ENCODE results near the gene NPRL2. TPM values are rescaled to one million over a fixed set of nuclear protein-coding genes. Genes with fewer than 3 reads are reported as not detected.

The NPRL2 gene
- total RNA-seq, 1 donor from 2014 or later: 21.6 TPM

GRCh38 chr3:50383750-50384149, 33.2 kb upstream of the NPRL2 start:
- H3K9me3 ChIP-seq: no peaks in the 10 kb centered on the region
- no peak for ATAC-seq
- no peaks in the 10 kb centered on the region for H3K4me1 ChIP-seq
- intact Hi-C loops (cut with DNase I): no loop called here
- no peak overlapping the region for H3K27ac ChIP-seq
- DNase-seq: no peak
- no peaks in the 10 kb centered on the region for H3K27me3 ChIP-seq
- peaks cover 3% of the 10 kb centered on the region for H3K36me3 ChIP-seq
- TF ChIP-seq, protein P1, sequence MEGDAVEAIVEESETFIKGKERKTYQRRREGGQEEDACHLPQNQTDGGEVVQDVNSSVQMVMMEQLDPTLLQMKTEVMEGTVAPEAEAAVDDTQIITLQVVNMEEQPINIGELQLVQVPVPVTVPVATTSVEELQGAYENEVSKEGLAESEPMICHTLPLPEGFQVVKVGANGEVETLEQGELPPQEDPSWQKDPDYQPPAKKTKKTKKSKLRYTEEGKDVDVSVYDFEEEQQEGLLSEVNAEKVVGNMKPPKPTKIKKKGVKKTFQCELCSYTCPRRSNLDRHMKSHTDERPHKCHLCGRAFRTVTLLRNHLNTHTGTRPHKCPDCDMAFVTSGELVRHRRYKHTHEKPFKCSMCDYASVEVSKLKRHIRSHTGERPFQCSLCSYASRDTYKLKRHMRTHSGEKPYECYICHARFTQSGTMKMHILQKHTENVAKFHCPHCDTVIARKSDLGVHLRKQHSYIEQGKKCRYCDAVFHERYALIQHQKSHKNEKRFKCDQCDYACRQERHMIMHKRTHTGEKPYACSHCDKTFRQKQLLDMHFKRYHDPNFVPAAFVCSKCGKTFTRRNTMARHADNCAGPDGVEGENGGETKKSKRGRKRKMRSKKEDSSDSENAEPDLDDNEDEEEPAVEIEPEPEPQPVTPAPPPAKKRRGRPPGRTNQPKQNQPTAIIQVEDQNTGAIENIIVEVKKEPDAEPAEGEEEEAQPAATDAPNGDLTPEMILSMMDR (IDR thresholded peaks at IDR 0.05): no peak
- no peak overlapping the region for H3K4me3 ChIP-seq

DNA sequence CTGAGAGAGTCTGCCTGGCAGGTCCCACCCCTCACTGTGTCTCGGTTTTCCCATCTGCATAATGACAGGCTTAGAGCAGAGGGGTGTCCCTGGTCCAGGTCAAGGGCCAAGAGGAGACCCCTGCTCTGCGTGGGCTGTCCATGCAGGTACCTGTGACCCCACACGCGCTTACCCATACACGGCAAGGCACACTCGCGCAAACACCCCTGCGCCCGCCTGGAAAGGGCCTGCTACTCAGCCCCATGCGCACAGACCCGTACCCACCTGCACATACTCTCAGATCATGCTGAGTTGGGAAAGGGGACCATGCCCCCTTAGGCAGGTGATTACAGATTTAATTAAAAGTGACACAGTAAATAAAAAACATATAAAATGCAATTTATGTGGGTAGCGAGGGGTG, 32.1 kb upstream of the NPRL2 start:
- Histone ChIP-seq H3K9me3 (no peaks in the 10 kb centered on the region), H3K27me3 (no peaks in the 10 kb centered on the region), H3K4me3 (no peak overlapping the region), H3K27ac (no peak overlapping the region), H3K4me1 (no peaks in the 10 kb centered on the region), H3K36me3 (peaks cover 11% of the 10 kb centered on the region)
- TF ChIP-seq, protein P1 (IDR thresholded peaks at IDR 0.05): no peak
- ATAC-seq (no peak), DNase-seq (no peak)
- intact Hi-C loops (cut with DNase I): no loop called here

GRCh38 chr3:50381383-50381782, 30.8 kb upstream of the NPRL2 start:
- H3K27ac ChIP-seq: no peak overlapping the region
- ATAC-seq: no peak
- intact Hi-C loops (cut with DNase I): no loop called here

DNA sequence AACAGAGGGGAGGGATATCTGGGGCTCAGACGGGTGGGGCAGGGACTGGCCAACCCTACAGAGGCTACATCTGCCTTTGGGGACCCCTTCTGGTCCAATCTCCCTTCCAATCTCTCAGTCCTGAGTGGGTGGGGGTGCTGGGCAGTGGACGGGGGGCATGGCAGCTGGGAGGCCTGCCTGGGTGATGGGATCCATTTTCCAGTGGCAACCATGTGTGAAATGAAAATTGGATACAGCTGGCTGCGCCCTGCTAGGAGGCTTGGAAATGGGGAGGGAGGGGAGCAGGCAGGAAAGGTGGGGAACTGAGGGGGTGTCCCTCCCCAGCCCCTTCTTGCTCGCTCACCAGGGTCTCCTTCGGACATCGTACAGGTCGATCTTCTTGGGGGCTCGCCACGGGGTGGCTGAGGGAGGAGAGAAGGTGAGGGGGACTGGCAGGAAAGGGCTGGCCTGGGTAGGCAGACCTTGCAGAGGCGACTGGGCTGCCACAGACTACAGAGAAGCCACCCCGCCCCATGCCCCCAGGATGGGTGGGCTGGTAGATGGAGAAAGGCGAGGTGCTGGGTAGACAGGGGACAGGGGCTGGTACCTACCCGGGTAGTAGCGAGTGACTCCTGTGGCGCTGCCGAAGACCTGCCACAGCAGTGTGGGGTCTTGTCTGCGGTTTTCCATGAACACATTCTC, 30.0 kb upstream of the NPRL2 start:
- Histone ChIP-seq H3K27ac (no peak overlapping the region), H3K4me3 (no peak overlapping the region), H3K4me1 (no peaks in the 10 kb centered on the region), H3K27me3 (no peaks in the 10 kb centered on the region), H3K36me3 (peaks cover 11% of the 10 kb centered on the region), H3K9me3 (no peaks in the 10 kb centered on the region)
- ATAC-seq: no peak
- no peak for DNase-seq
- intact Hi-C loops (cut with DNase I): no loop called here
- TF ChIP-seq, protein P1 (IDR thresholded peaks at IDR 0.05): no peak

More at GRCh38 chr3:50381383-50381782, 30.8 kb upstream of the NPRL2 start:
- DNase-seq: no peak
- H3K36me3 ChIP-seq: peaks cover 11% of the 10 kb centered on the region
- TF ChIP-seq, protein P1 (IDR thresholded peaks at IDR 0.05): no peak
- no peaks in the 10 kb centered on the region for H3K9me3 ChIP-seq
- H3K4me3 ChIP-seq: no peak overlapping the region
- H3K4me1 ChIP-seq: no peaks in the 10 kb centered on the region
- no peaks in the 10 kb centered on the region for H3K27me3 ChIP-seq

- H3K4me3 ChIP-seq: no peak overlapping the region
- intact Hi-C loops (cut with DNase I): no loop called here
- DNase-seq: no peak
Observed at GRCh38 chr3:50378757-50379156, 28.2 kb upstream of the NPRL2 start.

More at GRCh38 chr3:50378757-50379156, 28.2 kb upstream of the NPRL2 start:
- no peaks in the 10 kb centered on the region for H3K4me1 ChIP-seq
- H3K36me3 ChIP-seq: peaks cover 11% of the 10 kb centered on the region
- no peak overlapping the region for H3K27ac ChIP-seq
- H3K27me3 ChIP-seq: no peaks in the 10 kb centered on the region
- no peak for ATAC-seq
- no peaks in the 10 kb centered on the region for H3K9me3 ChIP-seq
- TF ChIP-seq, protein P1 (IDR thresholded peaks at IDR 0.05): no peak
